ENCODE data around the gene ADGRV1.

Gene ADGRV1

GRCh38 chr5:90873033-90873517, 314.5 kb downstream of the ADGRV1 start:
- no peak for DNase-seq (ENCODE audit: low spot score)

GRCh38 chr5:90874066-90874465, 315.5 kb downstream of the ADGRV1 start:
- no peak for DNase-seq (ENCODE audit: low spot score)

DNA sequence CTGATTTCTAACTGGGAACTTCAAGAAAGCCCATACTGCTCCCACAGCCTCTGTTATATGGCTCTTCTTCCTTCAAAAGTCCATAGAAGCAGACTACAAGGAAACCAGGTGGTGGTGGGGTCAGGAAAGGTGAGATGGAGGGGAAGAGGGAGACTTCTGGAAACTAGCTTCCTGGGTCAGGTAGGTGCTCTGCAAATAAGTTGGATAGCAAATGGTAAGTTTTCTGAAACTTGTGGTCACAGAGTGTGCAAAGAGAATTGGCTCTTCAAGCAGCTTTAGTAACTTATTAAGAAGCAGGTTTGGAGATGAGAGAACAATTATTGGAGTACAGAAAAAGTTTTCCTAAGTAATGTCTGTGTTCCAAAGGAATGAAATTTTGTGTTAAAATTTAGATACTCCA, 316.9 kb downstream of the ADGRV1 start:
- no peak for DNase-seq (ENCODE audit: low spot score)

DNA sequence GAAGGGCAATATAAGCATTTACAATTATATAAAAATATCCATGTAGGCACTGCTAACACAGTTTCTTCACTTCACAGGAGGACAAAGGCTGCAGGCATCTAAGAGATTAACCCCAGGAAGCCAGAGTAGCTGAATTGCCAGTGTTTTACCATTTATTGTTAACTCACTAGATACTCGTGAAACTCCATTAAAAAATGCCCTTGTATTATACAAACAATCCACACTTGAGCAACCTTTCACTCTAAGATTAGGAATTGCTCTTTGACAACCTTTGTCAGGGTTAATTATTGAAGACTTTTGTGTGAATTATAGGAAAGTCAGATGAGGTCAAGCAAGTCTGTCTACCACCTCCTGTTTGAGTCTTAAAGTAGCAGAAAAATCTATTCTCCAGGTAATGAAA, 317.8 kb downstream of the ADGRV1 start:
- no peak for DNase-seq (ENCODE audit: low spot score)

DNA sequence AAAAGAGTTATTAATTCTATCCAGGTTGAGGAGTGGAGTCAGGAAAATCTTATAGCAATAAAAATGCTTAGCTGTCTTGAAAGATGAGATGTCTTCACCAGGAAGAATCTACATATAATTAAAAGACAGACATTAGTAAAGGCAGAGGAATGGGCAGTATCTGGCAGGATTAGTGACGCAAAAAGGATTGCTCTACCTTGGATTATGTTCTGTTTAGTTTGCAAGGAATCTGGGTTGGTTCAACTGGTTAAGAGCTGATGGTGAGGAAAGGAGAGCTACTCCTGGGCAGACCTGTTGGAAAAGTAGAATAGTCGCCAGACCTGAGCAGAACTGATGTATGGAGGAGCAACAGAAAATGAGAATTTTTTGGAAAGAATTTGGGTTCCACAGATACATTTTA, 318.5 kb downstream of the ADGRV1 start:
- no peak for DNase-seq (ENCODE audit: low spot score)

DNA sequence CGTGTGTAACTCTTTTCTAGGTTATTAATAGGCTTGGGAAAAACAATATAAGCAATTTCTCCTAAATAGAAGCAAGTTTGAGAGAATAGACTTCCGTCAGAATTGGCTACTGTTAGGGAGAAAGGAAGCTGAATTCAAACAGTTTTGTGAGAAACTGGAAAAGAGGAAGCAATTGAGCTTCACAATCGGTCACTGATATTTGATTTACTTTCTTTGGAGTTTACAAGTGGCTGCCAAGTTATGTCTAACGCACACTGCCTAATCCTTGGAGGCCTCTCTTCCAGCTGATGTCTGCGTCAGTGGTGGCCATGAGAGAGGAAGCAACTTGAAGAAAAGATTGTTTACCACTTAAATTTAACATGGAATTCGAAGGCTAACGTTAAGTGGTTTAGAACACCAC, 319.5 kb downstream of the ADGRV1 start:
- DNase-seq (ENCODE audit: low spot score) = no peak

DNA sequence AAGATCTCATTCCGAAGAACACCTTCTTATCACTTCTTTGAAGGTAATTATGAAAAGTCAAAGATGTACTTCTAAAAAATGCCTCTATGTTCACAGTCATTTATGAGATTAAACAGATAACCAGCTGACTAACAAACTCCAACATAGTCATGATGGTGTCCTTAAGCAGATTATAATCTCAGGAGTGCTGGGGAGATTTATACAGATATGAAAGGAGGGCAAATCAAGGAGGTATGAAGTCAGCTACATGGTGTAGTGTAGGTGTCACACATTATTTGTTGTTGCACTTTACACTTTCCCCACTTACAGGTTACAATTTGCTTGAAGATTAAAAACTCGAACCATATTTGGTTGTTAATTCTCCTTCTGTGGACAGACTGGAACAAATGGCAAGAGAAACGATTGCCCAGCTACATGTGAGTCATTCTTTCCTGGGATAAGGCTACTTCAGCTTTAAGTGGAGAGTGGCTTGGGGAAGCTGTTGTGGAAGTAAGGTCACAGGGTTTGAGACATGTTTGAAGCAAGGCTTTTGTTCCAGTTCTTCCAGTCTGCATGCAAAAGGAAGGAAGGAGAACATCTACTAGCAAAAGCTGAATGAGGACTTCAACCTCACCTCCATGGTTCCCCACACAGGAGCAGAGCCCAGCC, 320.1 kb downstream of the ADGRV1 start:
- no peak for DNase-seq (ENCODE audit: low spot score)

DNA sequence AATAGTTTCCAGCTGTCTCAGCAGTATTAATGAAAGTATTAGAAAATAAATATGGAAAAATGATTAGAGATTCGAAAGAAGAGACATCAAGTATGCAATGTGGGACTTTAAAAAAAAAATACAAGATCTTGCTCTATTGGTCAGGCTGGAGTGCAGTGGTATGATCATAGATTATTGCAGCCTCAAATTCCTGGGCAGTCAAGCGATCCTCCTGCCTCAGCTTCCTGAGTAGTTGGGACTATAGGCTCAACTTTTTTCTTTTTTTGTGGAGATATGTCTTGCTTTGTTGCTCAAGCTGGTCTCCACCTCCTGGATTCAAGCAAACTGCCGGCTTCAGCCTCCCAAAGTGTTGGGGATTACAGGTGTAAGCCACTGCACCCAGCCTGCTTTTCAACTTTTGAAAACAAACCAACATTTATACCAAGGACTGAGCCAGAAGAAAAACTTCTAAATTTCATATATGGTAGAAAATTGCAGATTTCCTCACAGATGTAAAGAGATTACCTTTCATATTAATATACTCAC, 323.1 kb downstream of the ADGRV1 start:
- no peak for DNase-seq (ENCODE audit: low spot score)

- DNase-seq (ENCODE audit: low spot score) = no peak
These were observed 323.9 kb downstream of the ADGRV1 start for GRCh38 chr5:90882448-90882847.

- DNase-seq (ENCODE audit: low spot score) = no peak
These were observed 326.7 kb downstream of the ADGRV1 start for GRCh38 chr5:90885180-90885868.

DNA sequence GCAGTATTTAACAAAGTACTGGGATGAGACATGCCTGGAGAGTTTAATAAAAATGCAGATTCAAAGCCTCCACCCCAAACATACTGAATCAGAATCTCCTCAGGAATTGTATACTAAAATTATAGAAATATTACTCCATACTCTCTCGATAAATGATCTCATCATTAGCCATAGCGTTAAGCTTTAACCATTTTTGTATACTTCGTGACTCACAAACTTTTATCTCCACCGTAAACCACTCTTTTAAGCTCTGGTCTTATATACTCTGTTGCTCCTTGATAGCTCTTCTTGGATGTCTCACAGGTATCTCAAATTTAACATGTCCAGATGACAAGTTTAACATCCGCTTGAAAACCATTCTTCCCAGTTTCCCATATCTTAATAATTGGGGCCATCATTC, 327.8 kb downstream of the ADGRV1 start:
- no peak for DNase-seq (ENCODE audit: low spot score)

GRCh38 chr5:90888511-90889324, 330.1 kb downstream of the ADGRV1 start:
- no peak for DNase-seq (ENCODE audit: low spot score)

GRCh38 chr5:90889325-90889600, 330.7 kb downstream of the ADGRV1 start:
- no peak for DNase-seq (ENCODE audit: low spot score)

- DNase-seq (ENCODE audit: low spot score) = no peak
These were observed 331.6 kb downstream of the ADGRV1 start for GRCh38 chr5:90890180-90890579.

- DNase-seq (ENCODE audit: low spot score) = no peak
These were observed 336.3 kb downstream of the ADGRV1 start for GRCh38 chr5:90894866-90895420.

DNA sequence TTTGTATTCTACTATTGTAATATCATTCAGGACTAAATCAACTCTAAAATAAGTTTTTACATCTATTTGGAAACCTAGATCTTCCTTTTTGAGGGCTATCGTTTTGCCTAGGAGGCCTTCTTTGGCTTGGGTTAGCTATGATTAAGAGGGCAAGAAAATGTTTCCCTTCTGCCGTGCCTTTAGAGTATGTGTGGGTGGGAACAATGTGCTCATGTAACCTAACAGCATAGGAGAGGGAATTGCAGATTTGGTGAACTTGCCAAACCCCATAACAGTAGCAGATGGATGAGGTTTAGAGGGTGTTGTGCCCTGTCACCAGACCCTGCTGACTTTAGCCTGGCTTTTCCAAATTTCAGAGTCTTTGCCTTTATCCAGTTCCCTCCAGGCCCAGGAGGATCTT, 339.0 kb downstream of the ADGRV1 start:
- DNase-seq (ENCODE audit: low spot score) = no peak

DNA sequence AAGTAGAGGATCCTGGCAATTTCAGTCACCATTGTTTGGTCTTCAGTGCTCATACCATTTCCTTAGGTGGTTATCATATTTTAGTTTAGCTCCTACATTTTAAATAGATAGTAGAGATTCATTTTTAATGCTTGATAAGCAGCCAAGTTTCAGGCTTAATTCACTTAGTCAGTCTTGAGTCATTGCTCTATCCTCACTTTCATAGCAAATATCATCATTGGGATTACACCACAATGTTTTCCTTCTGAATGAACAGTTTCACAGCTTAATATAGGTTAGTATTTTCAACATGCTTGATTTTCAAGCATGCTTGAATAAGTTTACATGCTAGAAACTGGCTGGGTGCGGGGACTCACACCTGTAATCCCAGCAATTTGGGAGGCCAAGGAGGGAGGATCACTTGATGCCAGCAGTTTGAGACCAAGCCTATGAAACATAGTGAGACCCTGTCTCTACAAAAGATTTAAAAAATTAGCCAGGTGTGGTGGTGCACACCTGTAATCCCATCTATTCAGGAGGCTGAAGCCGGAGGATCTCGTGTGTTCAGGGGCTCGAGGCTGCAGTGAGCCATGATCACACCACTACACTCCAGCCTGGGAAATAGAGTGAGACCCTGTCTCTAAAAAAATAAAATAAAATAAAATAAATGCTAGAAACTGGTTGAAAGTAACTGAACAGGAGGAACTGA, 339.9 kb downstream of the ADGRV1 start:
- DNase-seq (ENCODE audit: low spot score) = no peak

DNA sequence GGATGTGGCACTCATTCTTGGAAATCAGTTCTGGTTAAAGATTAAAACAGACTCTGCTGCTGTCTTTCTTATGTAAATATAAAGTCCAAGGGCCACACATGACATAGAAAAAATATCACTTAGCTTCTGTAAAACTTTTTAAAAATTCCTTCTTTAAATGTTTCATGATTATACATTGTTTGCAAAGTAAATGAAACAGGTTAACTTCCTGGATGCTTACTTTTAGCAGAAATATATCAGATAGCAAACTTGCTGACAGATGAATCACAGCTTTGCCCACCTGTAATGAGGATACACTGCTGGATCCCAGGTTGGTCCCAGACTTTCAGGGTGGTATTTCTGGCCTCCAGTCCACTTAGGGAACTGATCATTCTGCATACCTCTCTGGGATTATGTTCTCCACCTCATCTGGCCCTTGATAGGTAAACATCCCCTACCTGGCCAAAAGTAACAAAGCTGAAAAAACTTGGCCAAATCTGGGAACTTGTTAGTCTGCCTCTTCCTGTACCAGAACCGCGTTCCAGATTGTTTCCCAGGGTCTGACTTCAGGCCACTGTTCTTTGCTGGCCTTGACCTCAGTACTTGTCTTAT, 340.5 kb downstream of the ADGRV1 start:
- DNase-seq (ENCODE audit: low spot score) = no peak

DNA sequence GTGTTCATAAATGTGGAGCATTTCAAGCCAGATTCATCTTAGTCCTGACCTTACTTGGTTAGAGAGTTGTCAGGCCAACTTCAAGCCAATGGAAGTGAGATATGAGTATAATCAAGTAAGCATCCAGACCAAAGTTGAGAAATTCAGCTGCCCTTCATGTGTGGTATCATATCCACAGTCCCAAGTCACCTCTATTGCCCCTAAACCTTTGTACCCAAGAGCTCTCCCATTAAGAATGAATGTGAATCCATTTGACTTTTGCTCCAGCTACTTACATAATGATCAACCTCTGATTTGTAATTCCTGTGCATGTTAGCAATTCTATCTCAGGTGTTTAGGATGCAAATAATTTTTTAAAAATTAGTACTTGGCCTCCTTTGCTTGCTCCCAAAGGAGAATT, 342.7 kb downstream of the ADGRV1 start:
- DNase-seq (ENCODE audit: low spot score) = no peak

DNA sequence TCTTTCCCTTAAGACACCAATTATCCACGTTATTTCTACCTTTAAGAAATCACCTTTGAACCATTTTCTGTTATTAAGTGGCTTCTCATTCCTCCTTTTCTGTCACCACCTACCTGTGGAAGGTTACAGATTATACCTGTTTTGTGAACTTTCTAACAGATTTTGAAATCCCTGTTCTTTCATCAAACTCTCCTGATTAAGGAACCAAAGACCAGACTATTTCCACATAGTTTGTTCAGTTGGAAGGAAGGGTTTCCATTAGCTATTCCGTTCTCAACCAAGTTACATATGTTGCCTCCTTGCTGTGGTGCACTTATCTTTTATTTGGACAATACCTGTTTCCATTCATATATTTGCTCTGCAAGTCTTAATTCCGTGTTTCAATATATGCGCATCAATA, 343.6 kb downstream of the ADGRV1 start:
- DNase-seq (ENCODE audit: low spot score) = no peak

DNA sequence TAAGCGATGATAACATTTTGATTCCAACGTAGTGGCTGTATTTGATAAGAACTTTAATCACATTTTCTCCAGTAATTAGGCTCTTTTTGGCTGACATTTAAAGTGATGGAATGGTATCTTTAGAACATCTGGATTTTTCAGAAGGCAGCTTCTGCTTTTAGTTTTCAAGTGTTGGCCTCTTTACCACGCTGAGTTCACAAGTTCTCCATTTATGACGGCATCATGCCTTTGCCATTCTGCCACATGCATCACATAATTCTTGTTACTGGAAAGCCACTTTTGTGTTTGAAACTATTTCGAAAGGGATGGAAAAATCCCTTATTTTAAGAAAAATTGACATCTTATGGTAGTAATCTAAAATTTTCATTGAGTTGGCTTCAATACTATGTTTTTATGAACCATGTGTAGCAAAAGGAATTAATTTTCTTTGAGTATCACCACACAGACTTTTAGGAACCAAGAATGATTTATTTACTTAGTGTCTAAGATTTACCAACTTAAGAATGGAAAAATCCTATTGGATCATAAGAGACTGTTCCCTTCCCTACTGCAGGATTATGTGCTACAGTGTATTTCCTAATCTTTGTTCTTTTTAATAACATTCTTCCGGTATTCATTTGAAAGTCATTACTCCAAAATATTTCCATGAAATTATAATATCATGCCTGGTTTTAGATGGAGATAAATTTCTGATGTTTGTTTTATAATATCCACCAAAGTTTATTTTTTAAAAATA, 344.2 kb downstream of the ADGRV1 start:
- no peak for DNase-seq (ENCODE audit: low spot score)

Data from hematopoietic multipotent progenitor cell treated with erythropoietin and hydrocortisone succinate and interleukin-3 and kit ligand, for 15 days (in vitro differentiated cells).